Measurements from ENCODE around the gene ZEB2.

Gene ZEB2

GRCh38 chr2:144464730-144465129, 55.2 kb downstream of the ZEB2 start:
- no peaks in the 10 kb centered on the region for H3K36me3 ChIP-seq (ENCODE audit: control insufficient read depth, insufficient read depth, low read length)
- H3K27me3 ChIP-seq (replicated peaks; ENCODE audit: control insufficient read depth, insufficient read depth, low read length): no peaks in the 10 kb centered on the region; the same call in 1 of the 2 replicates
- DNase-seq (ENCODE audit: extremely low read depth, insufficient read length): no peak
- no peak overlapping the region for H3K4me3 ChIP-seq (replicated peaks; ENCODE audit: low read depth, low read length)
- TF ChIP-seq, protein P1, sequence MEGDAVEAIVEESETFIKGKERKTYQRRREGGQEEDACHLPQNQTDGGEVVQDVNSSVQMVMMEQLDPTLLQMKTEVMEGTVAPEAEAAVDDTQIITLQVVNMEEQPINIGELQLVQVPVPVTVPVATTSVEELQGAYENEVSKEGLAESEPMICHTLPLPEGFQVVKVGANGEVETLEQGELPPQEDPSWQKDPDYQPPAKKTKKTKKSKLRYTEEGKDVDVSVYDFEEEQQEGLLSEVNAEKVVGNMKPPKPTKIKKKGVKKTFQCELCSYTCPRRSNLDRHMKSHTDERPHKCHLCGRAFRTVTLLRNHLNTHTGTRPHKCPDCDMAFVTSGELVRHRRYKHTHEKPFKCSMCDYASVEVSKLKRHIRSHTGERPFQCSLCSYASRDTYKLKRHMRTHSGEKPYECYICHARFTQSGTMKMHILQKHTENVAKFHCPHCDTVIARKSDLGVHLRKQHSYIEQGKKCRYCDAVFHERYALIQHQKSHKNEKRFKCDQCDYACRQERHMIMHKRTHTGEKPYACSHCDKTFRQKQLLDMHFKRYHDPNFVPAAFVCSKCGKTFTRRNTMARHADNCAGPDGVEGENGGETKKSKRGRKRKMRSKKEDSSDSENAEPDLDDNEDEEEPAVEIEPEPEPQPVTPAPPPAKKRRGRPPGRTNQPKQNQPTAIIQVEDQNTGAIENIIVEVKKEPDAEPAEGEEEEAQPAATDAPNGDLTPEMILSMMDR (IDR thresholded peaks at IDR 0.05; ENCODE audit: insufficient read depth, low read length, poor library complexity, severe bottlenecking): no peak

DNA sequence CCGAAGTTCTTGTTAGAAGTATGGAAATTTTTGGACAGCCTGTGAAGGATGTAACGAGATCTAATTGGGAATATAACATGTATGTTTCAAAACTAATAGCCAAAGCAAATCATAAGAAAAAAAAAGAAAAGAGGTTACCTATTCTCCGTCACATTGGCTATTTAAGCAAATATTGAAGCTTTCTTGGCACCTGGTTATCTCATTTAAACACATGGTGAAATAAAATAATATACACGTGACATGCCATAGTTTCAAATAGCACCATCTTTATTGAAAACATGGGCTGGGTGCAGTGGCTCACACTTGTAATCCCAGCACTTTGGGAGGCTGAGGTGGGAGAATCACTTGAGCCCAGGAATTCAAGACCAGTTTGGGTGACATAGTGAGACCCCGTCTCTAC, 56.7 kb downstream of the ZEB2 start:
- TF ChIP-seq, protein P1 (IDR thresholded peaks at IDR 0.05; ENCODE audit: insufficient read depth, low read length, poor library complexity, severe bottlenecking): no peak
- H3K4me3 ChIP-seq (replicated peaks; ENCODE audit: low read depth, low read length): no peak overlapping the region

GRCh38 chr2:144462266-144462665, 57.7 kb downstream of the ZEB2 start:
- no peaks in the 10 kb centered on the region for H3K27me3 ChIP-seq (replicated peaks; ENCODE audit: control insufficient read depth, insufficient read depth, low read length)
- no peak for DNase-seq (ENCODE audit: extremely low read depth, insufficient read length)
- TF ChIP-seq, protein P1 (IDR thresholded peaks at IDR 0.05; ENCODE audit: insufficient read depth, low read length, poor library complexity, severe bottlenecking): no peak
- no peaks in the 10 kb centered on the region for H3K36me3 ChIP-seq (ENCODE audit: control insufficient read depth, insufficient read depth, low read length)
- no peak overlapping the region for H3K4me3 ChIP-seq (replicated peaks; ENCODE audit: low read depth, low read length)

More for the DNA sequence above, 56.7 kb downstream of the ZEB2 start:
- Histone ChIP-seq H3K27me3 (replicated peaks; ENCODE audit: control insufficient read depth, insufficient read depth, low read length) (no peaks in the 10 kb centered on the region), H3K36me3 (ENCODE audit: control insufficient read depth, insufficient read depth, low read length) (no peaks in the 10 kb centered on the region)
- DNase-seq (ENCODE audit: extremely low read depth, insufficient read length): no peak

- no peak for DNase-seq (ENCODE audit: extremely low read depth, insufficient read length)
- no peaks in the 10 kb centered on the region for H3K36me3 ChIP-seq (ENCODE audit: control insufficient read depth, insufficient read depth, low read length)
- no peak overlapping the region for H3K4me3 ChIP-seq (replicated peaks; ENCODE audit: low read depth, low read length)
- TF ChIP-seq, protein P1 (IDR thresholded peaks at IDR 0.05; ENCODE audit: insufficient read depth, low read length, poor library complexity, severe bottlenecking): no peak
- H3K27me3 ChIP-seq (replicated peaks; ENCODE audit: control insufficient read depth, insufficient read depth, low read length): no peaks in the 10 kb centered on the region; the same call in none of the 2 replicates
These were observed 58.6 kb downstream of the ZEB2 start for GRCh38 chr2:144461308-144461766.

DNA sequence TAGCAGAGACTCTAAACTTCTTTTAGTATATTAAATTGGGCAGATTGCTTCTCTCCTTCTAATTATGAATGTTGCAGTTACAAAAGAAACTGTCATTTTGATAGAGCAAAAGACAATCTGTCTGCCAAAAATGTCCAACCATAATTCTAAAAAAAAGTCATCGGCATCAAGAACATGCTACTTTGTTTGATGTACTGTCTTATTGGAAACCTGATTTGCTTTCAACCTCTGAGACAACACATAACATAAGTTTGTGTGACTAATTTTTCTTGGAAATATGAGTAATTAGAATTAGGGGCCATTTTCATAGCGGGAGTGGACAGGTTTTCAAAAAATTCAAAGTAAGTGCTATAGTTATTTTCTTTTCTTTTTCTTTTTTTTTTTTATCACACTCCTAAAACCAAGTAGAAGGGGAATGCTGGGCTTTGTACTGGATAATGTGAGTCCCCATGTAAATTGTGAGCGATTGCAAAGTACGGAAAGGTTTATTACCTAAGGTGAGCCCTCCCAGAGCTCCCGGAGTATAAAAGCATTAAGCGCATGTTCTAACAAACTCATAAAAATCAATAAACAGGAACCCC, 59.1 kb downstream of the ZEB2 start:
- H3K36me3 ChIP-seq (ENCODE audit: control insufficient read depth, insufficient read depth, low read length): no peaks in the 10 kb centered on the region
- no peak for DNase-seq (ENCODE audit: extremely low read depth, insufficient read length)
- no peaks in the 10 kb centered on the region; the same call in none of the 2 replicates for H3K27me3 ChIP-seq (replicated peaks; ENCODE audit: control insufficient read depth, insufficient read depth, low read length)
- TF ChIP-seq, protein P1 (IDR thresholded peaks at IDR 0.05; ENCODE audit: insufficient read depth, low read length, poor library complexity, severe bottlenecking): no peak
- H3K4me3 ChIP-seq (replicated peaks; ENCODE audit: low read depth, low read length): no peak overlapping the region
